Measurements from ENCODE around the gene CPT2.
"Not testable (repeated sequence)": the region's sequence is repeated elsewhere in the genome, so short reads cannot be mapped to it uniquely, and the experiment has no call there.

Gene CPT2

DNA sequence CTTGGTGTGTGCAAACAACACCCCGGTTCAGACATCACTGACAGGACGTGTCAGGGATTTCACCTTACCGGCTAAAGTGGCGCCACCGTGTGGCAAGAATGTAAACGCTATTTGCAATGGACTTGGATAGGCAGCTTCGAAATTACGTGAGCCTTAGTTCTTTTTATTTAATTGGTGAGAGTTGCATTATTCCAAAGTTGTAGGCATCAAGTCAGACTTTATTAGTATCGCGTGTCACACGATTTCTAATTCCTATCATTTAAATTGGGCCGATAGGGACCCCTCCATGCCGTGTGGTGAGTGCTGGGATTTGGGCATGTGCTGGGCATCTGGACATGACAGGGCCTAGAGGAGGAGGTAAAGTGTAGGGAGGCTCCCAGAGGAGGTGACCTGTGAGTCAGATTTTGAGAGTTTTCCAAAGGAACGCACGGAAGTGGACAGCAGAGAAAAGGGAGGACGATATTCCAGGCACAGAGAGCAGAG lies 14.5 kb upstream of the CPT2 start:
- DNase-seq (ENCODE audit: low read depth) = peak; percentile 56

GRCh38 chr1:53182716-53183094 lies 13.9 kb upstream of the CPT2 start:
- DNase-seq (ENCODE audit: low read depth) = no peak

DNA sequence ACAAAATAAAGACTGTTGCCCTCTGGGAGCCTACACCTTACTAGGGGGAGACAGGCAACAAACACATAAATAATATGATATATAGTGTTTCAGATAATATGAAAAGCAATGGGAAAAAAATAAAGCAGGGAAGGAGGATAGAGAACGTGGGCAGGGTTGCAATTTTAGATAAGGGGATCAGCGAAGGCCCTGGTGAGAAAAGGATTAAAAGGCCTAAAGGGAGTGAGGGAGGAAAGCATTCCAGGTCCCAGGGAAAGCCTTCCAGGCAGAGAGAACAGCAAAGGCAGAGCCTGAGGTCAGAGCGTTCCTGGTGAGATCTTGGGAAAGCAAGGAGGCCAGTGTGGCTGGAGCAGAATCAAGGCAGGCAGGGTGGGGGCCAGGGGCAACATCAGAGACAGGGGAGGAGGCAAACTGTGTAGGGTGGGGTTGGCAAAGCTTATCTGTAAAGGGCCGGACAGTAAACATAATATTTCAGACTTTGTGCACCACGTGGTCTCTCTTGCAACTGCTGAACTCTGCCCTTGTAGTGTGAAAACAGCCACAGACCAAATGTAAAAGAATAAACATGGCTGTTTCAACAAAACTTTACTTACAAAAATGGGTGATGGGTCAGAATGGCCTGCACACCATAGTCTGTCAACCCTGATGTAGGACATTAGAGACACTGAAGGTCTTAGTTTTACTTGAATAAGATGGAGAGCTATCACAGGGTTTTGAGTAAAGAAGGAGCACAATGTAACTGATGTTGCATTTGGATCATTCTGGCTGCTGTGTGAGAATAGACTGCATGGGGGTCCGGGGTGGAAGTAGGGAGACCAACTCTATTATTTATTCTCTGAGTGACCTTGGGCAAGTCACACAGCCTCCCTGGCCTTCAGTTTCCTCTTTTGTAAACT lies 13.3 kb upstream of the CPT2 start:
- DNase-seq (ENCODE audit: low read depth) = no peak

DNA sequence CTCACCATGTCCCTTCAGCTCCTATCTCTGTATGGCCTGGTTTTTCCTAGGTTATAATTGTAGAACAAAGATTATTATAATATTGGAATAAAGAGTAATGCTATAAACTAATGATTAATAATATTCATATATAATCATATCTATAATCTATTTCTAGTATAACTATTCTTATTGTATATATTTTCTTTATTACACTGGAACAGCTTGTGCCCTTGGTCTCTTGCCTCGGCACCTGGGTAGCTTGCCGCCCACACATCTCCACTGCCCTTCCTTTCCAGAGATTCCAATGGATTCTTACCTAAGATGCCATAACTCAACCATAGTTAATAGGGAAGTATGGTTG lies 10.7 kb upstream of the CPT2 start:
- DNase-seq (ENCODE audit: low read depth) = not testable (repeated sequence)

DNA sequence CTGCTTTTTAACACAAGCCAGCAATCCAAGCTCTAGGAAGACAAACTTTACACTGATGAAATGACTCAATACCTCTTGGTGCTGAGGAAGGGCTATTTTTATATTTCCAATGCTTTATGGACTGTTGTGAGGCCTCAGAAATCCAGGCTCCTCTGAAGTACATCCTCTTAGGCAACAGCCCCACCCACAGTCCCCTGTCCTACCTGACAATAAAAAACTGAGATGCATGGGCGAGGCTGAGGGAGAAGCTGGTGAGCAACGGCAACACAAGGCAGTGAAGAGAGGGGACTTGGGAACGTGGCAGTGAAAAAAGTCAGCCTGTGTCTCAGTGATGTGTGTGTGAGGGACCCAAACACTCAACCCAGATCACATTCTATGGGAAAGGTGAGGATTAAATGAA lies 10.1 kb upstream of the CPT2 start:
- no peak for DNase-seq (ENCODE audit: low read depth)

DNA sequence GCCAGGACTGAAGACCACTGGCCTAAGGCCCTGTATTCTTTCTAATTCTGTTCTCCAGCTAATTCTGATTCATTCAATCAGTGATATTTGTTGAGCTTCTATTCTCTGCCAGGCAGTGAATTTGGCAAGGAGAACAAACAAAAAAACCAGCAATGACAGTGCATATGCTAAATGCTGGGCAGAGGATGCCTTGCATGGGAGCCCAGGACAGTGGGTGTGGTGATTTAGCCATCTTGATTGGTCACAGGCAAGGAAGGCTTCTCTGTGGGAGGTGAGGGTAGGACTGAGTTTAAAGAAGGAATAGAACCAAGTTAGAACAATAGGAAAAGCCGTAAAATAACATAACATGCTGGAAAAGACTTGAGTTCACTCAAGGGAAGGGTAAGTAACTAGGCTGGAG lies 9.2 kb upstream of the CPT2 start:
- no peak for DNase-seq (ENCODE audit: low read depth)

- DNase-seq (ENCODE audit: low read depth) = no peak
These were observed 8.5 kb upstream of the CPT2 start for GRCh38 chr1:53188099-53188498.

DNA sequence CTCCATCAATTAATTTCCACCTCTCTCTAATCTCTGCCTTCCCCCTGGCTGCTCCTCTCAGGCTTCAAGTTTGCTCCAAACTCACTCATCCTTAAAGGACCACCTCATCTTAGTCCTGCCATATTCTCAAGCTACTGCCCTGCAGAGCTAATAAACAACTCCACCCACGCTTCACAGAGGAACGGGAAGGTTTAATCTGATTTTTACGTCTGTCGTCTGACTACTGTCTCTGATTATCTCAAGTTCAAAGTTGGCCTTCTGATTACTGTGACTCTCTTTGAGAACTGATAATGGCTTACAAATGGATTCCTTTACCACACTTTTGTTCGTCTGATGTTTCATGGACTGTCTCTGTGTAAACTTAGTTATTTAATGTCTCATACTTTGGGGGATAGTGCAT lies 7.6 kb upstream of the CPT2 start:
- no peak for DNase-seq (ENCODE audit: low read depth)

DNA sequence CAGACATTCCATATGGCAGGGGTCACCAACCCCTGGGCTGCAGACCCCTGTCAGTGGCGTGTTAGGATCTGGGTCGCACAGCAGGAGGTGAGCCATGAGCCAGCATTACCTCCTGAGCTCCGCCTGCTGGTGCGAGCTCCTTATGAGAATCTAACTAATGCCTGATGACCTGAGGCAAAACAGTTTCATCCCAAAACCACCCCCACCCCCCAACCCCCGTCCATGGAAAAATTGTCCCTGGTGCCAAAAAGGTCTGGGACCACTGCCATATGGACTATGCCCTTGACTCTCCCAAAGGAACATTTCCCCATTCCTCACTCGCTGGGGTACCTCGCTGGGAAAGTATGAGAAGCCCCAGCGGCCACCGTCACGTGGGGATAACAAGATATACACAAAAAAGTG lies 6.4 kb upstream of the CPT2 start:
- no peak for DNase-seq (ENCODE audit: low read depth)

DNA sequence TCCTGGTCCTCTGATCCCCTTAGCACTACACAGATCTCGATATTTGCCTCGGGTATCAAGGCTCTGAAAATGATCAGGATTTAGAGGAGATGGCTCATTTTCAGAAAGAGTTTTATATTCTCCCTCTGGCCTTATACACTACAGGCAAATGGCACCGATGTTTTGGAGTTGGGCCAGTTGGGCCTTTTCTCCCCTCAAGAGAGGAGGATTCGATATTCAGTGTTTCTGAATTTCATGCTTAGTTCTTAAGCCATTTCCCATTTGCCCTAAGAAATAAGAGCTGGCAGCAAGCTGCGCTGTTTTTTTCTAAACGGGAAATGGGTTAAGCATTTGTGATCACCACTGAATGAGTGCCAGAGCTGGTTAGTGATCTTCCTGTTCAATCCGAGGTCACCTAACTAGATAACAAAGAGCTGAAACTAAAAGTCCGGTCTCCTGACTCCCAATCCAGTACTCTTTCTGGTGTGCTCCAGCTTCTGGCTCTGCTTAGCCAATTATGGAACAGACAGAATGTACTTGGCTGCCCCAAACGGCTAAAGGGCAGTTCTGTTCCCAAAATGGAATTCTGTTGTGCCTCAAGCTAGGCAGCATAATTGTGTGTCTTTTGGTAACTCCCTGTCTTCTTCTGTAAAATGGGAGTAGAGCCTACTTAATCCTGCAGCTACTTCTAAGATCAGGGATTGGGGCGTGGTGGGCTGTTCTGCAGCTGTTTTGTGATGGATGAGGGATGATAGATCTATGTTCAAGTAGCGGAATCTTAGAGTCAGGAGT lies 1.2 kb upstream of the CPT2 start:
- DNase-seq (ENCODE audit: low read depth) = no peak

DNA sequence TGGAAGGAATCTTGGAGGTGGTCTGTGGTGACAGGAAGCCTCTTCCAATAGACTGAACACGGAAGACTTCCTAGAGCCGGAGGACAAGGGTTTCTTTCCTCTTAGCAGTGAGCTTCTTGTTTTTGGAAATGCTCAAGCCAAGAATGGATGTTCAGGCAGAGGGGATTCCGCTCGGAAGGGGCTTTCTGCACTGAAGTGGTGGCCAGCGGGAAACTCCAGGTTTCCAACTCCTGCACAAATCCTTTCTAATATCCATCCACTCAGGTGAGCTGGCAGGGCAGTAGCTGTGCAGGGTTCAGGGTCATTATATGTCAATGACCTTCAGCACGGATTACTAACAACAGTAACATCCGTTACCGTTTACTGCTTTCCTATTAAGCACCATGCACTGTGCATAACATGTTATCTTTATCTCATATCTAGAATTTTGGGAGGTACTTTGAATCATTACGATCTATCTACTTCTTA lies 573 bp upstream of the CPT2 start:
- DNase-seq (ENCODE audit: low read depth) = no peak

DNA sequence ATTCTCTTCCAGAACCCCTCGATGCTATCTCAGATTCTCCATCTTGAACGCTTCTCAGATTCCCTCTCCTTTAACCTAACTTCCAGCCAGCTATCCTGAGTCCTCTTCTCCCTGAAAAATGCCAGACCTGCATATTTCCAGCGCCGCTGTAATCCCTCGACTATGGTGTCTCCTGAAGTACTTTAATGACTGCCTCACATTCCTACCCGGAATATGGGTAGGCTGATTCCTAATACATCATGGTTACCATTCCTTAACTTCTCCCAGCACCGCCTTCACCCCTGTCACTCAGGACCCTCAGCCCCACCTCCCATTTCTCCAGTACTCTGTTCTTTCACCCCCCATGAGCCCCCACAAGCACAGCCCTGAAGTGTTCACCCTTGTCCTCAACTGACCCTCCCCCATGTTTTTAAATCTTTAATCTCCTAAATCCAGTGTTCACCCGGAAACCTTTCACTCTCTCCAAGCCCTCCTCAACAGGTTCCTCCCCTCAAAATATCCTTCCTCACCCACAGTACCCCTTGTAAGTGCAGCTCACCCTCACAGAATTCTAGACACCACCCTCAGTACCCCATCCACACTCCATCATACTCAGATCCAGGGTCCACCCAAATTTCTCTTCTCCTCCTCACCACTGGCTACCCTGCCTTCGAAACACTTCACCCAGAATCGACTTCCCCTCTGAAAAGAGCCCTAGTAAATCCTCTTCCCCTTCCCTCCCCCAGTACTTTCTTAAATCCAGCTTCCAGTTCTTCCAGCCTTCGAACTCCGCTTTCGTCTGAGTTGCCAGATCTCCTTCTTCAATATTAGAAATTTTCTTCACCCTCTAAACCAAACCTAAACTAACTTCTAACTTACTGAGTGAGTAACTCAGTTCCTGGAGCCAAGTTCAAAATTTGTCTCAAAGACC lies 922 bp downstream of the CPT2 start:
- no peak for DNase-seq (ENCODE audit: low read depth)

GRCh38 chr1:53198241-53198651 lies 1.6 kb downstream of the CPT2 start:
- no peak for DNase-seq (ENCODE audit: low read depth)

- no peak for DNase-seq (ENCODE audit: low read depth)
These were observed 6.8 kb downstream of the CPT2 start for GRCh38 chr1:53203466-53203865.

GRCh38 chr1:53205496-53205895 lies 8.9 kb downstream of the CPT2 start:
- not testable (repeated sequence) for DNase-seq (ENCODE audit: low read depth)

DNA sequence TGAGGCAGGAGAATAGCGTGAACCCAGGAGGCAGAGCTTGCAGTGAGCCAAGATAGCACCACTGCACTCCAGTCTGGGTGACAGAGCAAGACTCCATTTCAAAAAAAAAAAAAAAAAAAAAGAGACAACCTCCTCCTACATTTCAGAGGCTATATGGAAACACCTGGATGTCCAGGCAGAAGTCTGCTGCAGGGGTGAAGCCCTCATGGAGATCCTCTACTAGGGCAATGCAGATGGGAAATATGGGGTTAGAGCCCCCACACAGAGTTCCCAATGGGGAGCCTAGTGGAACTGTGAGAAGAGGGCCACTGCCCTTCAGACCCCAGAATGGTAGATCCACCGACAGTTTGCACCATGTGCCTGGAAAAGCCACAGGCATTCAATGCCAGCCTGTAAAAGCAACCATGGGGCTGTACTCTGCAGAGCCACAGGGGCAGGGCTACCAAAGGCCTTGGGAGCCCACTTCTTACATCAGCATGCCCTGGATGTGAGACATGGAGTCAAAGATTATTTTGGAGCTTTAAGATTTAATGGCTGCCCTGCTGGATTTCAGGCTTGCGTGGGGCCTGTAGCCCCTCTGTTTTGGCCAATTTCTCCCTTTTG lies 9.6 kb downstream of the CPT2 start:
- not testable (repeated sequence) for DNase-seq (ENCODE audit: low read depth)

DNA sequence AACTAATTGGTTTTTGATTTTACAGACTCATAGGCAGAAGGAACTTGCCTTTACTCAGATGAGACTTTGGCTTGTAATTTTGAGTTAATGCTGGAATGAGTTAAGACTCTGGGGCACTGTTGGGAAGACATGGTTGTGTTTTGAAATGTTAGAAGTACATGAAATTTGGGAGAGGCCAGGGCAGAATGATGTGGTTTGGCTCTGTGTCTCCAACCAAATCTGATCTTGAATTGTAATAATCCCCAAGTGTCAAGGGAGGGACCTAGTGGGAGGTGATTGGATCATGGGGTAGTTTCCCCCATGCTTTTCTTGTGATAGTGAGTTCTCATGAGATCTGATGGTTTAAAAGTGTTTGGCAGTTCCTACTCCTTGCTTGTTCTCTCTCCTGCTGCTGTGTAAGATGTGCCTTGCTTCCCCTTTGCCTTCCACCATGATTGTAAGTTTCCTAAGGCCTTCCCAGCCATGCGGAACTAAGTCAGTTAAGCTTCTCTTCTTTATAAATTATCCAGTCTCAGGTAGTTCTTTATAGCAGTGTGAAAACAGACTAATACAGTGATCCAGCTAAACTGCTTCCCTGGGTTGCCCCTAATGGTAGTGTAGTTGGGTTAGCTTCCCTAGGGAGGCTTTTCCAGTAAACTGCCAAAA lies 10.2 kb downstream of the CPT2 start:
- no peak for DNase-seq (ENCODE audit: low read depth)

- no peak for DNase-seq (ENCODE audit: low read depth)
These were observed 11.1 kb downstream of the CPT2 start for GRCh38 chr1:53207726-53208125.

GRCh38 chr1:53210352-53210751 lies 13.7 kb downstream of the CPT2 start:
- DNase-seq (ENCODE audit: low read depth) = no peak

GRCh38 chr1:53210954-53211353 lies 14.3 kb downstream of the CPT2 start:
- no peak for DNase-seq (ENCODE audit: low read depth)

GRCh38 chr1:53214376-53214940 lies 17.8 kb downstream of the CPT2 start:
- DNase-seq (ENCODE audit: low read depth) = no peak

Measured in CMK (cell line).